Osteocyte (in vitro differentiated cells): ENCODE data around the gene DNM3. TPM values are rescaled to one million over a fixed set of nuclear protein-coding genes. Genes with fewer than 3 reads are reported as not detected.
A peak's percentile ranks its signal among the peaks of the same experiment; 100 is the strongest.

Experiments
- DNase-seq: peaks from one replicate; pipeline ENCODE4 v3.0.0; 2021; ENCODE audit warnings: mixed read lengths; ENCODE audit not compliant: unreplicated experiment; ENCODE audit errors: extremely low spot score
- H3K27ac Mint-ChIP-seq: one replicate; pipeline ENCODE4 v1.8.0; 2021; ENCODE audit warnings: mild to moderate bottlenecking, mixed read lengths; ENCODE audit not compliant: unreplicated experiment
- H3K27me3 Mint-ChIP-seq: one replicate; pipeline ENCODE4 v1.8.0; 2021; ENCODE audit warnings: mixed read lengths; ENCODE audit not compliant: unreplicated experiment
- H3K36me3 Mint-ChIP-seq: one replicate; pipeline ENCODE4 v1.8.0; 2021; ENCODE audit warnings: mixed read lengths; ENCODE audit not compliant: unreplicated experiment
- H3K4me1 Mint-ChIP-seq: one replicate; pipeline ENCODE4 v1.8.0; 2021; ENCODE audit warnings: mixed read lengths; ENCODE audit not compliant: unreplicated experiment
- H3K4me3 Mint-ChIP-seq: one replicate; pipeline ENCODE4 v1.8.0; 2021; ENCODE audit warnings: mild to moderate bottlenecking, moderate library complexity, mixed read lengths; ENCODE audit not compliant: unreplicated experiment
- H3K9me3 Mint-ChIP-seq: one replicate; pipeline ENCODE4 v1.8.0; 2021; ENCODE audit warnings: mixed read lengths; ENCODE audit not compliant: unreplicated experiment
- CTCF ChIP-seq: fragments of 200-600 bp; sonication (generic); IDR thresholded peaks from 2 replicates; pipeline ENCODE4 v1.5.0; 2021; ENCODE audit warnings: antibody characterized with exemption, mild to moderate bottlenecking, moderate library complexity
- total RNA-seq: library from RNA; stranded (reverse); gene quantifications from 2 replicates; pipeline ENCODE4 v1.2.1, GENCODE V29; 2021

Gene DNM3
- total RNA-seq, 1 donor from 2014 or later, result 3.7 TPM

- Mint-ChIP-seq H3K4me1 (peaks cover 34% of the 10 kb centered on the region), H3K27me3 (no peaks in the 10 kb centered on the region), H3K36me3 (peaks cover 3% of the 10 kb centered on the region), H3K27ac (peak overlapping the region; percentile 86), H3K4me3 (peak overlapping the region; percentile 38), H3K9me3 (peaks cover 3% of the 10 kb centered on the region)
- no peak for DNase-seq
- no peak for TF ChIP-seq CTCF
These were observed 199.2 kb downstream of the DNM3 start for GRCh38 chr1:172040466-172040865.

GRCh38 chr1:172041102-172041501 is 199.8 kb downstream of the DNM3 start:
- Mint-ChIP-seq H3K9me3 (peaks cover 3% of the 10 kb centered on the region), H3K27me3 (no peaks in the 10 kb centered on the region), H3K4me3 (no peak overlapping the region), H3K27ac (peak overlapping the region; percentile 86), H3K4me1 (peaks cover 34% of the 10 kb centered on the region), H3K36me3 (peaks cover 3% of the 10 kb centered on the region)
- TF ChIP-seq CTCF, result no peak
- DNase-seq, result no peak

- H3K27ac Mint-ChIP-seq, result no peak overlapping the region
- peak; percentile 69 for TF ChIP-seq CTCF
- peaks cover 3% of the 10 kb centered on the region for H3K9me3 Mint-ChIP-seq
- no peak overlapping the region for H3K4me3 Mint-ChIP-seq
- DNase-seq, result no peak
- peaks cover 34% of the 10 kb centered on the region for H3K4me1 Mint-ChIP-seq
- no peaks in the 10 kb centered on the region for H3K27me3 Mint-ChIP-seq
- H3K36me3 Mint-ChIP-seq, result peaks cover 3% of the 10 kb centered on the region
These were observed 200.4 kb downstream of the DNM3 start for GRCh38 chr1:172041742-172042141.

GRCh38 chr1:172043900-172044299 is 202.6 kb downstream of the DNM3 start:
- TF ChIP-seq CTCF, result no peak
- Mint-ChIP-seq H3K9me3 (peaks cover 3% of the 10 kb centered on the region), H3K4me1 (peaks cover 34% of the 10 kb centered on the region), H3K4me3 (no peak overlapping the region), H3K27me3 (no peaks in the 10 kb centered on the region), H3K27ac (no peak overlapping the region), H3K36me3 (peaks cover 3% of the 10 kb centered on the region)
- no peak for DNase-seq

GRCh38 chr1:172051898-172052297 is 210.6 kb downstream of the DNM3 start:
- Mint-ChIP-seq H3K36me3 (no peaks in the 10 kb centered on the region), H3K4me3 (no peak overlapping the region), H3K27ac (no peak overlapping the region), H3K9me3 (no peaks in the 10 kb centered on the region), H3K27me3 (no peaks in the 10 kb centered on the region), H3K4me1 (peaks cover 12% of the 10 kb centered on the region)
- no peak for TF ChIP-seq CTCF
- DNase-seq, result no peak
